Right renal cortex interstitium (tissue), 3 donors: ENCODE data around the gene DDX5. TPM values are rescaled to one million over a fixed set of nuclear protein-coding genes. Genes with fewer than 3 reads are reported as not detected.
A peak's percentile ranks its signal among the peaks of the same experiment; 100 is the strongest.
"Not testable (repeated sequence)": the region's sequence is repeated elsewhere in the genome, so short reads cannot be mapped to it uniquely, and the experiment has no call there.

Experiments
- DNase-seq, 3 donors: peaks; one replicate each; pipeline ENCODE4 v3.0.0-alpha.2; 2013; ENCODE audit warnings: low read depth in 3 of 3, low spot score in 2 of 3
- polyA plus RNA-seq, 3 donors: library from polyadenylated mRNA; unstranded; fragments of 120-200 nt; gene quantifications; one replicate each; pipeline ENCODE4 v1.2.1, GENCODE V29; 2013; ENCODE audit not compliant: insufficient read length in 3 of 3

DDX5 gene
- polyA plus RNA-seq, 3 donors: 758 to 936 (median 903) TPM

GRCh38 chr17:64495300-64495699 lies 10.8 kb downstream of the DDX5 start:
- DNase-seq: not testable (repeated sequence)

GRCh38 chr17:64494121-64494520 lies 12.0 kb downstream of the DDX5 start:
- no peak for DNase-seq

DNA sequence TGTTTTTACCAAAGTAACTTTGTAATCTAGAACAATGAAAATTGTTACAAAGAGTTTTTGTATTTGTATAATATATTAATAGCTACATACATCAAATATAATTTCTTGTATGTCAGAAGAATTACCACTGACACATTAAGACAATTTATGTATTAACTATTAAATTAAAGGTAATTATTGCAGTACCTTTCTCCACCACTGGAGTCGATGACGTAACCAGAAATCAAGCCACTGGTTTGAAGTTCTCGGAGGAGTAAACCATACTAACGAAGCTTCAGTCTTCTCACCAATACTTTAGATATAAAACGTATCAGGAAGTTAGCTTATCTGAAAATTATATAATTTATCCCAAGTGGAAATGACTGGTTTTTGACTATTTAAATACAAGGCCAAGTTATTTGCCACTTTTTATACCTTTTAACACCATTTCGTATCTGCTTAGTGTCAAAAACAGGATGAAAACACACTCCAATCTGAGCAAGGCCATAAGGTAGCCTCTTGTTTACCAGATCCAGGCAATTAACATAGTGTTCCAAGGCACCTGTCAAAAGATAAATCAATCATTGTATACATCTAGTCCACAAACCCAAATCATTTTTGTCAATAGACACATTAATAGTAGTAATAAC lies 13.5 kb downstream of the DDX5 start:
- DNase-seq: no peak

- DNase-seq: no peak
Measured at GRCh38 chr17:64491994-64492393, 14.1 kb downstream of the DDX5 start.

DNA sequence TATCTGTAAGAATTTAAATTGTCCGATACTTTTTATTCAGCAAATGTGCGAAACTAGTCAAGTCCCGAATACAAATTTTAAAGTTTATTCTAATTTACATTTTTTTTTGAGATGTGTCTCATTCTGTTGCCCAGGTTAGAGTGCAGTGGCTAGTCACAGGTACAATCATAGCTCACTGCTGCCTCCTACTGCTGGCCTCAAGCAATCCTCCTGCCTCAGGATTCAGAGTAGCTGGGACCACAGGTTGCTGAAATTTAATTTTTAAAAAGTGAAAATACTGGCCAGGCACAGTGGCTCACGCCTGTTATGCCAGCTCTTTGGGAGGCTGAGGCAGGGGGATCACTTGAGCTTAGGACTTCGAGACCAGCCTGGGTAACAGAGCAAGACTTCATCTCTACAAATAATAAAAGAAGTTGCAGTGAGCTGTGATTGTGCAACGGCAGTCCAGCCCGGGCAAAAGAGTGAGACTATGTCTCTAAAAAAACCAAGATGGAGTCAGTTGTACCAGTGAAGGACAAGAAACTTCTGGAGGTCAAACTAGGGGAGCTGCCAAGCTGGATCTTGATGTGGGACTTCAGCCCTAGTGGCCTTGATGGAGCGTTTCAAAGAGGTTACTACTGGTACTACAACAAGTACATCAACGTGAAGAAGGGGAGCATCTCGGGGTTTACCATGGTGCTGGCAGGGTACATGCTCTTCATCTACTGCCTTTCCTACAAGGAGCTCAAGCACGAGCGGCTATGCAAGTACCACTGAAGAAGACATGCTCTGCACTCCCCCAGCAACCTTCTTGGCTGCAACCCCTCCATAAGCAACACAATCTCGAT lies 14.8 kb downstream of the DDX5 start:
- no peak for DNase-seq

DNA sequence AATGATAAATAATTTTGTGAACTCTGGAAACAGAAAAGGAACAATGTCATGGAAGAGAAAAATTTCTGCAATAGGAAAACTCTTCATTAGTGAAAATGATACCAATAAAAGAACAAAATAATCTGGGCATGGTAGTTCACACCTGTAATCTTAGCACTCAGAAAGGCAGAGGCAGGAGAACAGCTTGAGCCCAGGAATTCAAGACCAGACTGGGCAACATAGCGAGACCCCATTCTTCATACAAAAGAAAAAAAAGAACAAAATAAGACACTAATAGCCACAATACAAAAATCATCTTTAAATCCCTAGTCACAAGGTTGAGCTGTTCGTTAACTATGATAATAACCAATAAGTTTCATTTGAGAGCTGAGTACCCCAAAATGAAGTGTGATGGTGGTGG lies 17.8 kb downstream of the DDX5 start:
- DNase-seq: no peak

GRCh38 chr17:64484380-64484779 lies 21.7 kb downstream of the DDX5 start:
- DNase-seq: no peak

GRCh38 chr17:64480951-64481350 lies 25.1 kb downstream of the DDX5 start:
- no peak for DNase-seq

GRCh38 chr17:64477849-64478248 lies 28.2 kb downstream of the DDX5 start:
- DNase-seq: no peak

GRCh38 chr17:64472564-64472963 lies 33.5 kb downstream of the DDX5 start:
- no peak for DNase-seq

- no peak for DNase-seq
Measured at GRCh38 chr17:64471440-64471839, 34.6 kb downstream of the DDX5 start.

DNA sequence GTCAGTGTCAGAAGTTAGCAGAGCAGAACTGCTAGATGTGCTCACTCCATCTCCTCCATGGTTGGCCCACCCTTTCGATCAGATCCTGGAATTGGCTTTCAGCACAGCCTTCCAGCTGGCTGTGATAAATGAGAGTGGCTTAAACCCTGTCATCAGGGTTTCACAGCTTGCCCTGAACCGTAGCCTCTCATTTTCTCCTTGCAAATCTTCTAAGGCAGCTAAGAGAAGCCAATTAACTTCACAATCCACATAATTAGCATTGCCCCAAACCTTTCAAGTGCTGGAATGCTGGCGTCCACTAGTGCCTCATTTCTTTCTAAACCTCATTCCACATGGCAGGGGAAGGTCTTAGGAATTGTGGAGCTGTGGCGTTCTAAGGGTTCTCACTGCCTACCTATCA lies 35.5 kb downstream of the DDX5 start:
- DNase-seq: no peak

GRCh38 chr17:64466834-64467233 lies 39.3 kb downstream of the DDX5 start:
- not testable (repeated sequence) for DNase-seq

GRCh38 chr17:64466019-64466735 lies 39.9 kb downstream of the DDX5 start:
- no peak for DNase-seq

GRCh38 chr17:64461788-64462187 lies 44.3 kb downstream of the DDX5 start:
- no peak for DNase-seq

DNA sequence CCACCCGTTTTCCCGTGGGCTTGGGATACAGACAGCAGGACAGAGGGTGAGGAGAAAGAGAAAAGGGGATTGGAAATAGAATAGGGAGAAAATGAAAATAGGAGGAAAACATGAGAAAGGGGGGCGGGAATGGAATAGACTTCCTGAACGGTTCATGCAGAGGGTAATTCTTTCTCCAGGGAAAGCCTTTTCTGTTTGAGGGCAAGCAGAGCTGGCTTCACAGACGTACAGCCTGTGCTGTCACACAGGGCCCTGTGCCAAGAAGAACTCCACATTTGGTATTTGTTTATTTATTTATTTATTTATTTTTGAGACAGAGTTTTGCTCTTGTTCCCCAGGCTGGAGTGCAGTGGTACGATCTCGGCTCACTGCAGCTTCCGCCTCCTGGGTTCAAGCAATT lies 45.1 kb downstream of the DDX5 start:
- DNase-seq: peak in 1 of 3 donors; percentile 4

DNA sequence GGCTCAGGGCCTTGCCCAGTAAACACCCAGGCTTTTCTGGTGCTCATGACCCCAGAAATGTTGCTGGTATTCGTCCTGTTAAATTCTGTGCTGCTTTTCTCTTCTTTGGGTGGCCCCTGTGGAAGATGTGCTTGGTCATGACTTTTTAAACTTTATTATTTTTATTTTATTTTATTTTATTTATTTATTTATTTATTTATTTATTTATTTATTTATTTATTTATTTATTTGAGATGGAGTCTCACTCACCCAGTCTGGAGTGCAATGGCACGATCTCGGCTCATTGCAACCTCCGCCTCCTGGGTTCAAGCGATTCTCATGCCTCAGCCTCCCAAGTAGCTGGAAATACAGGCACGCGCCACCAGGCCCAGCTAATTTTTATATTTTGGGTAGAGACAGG lies 46.3 kb downstream of the DDX5 start:
- not testable (repeated sequence) for DNase-seq

GRCh38 chr17:64459284-64459747 lies 46.8 kb downstream of the DDX5 start:
- DNase-seq: no peak

- no peak for DNase-seq
Measured at GRCh38 chr17:64458756-64459155, 47.3 kb downstream of the DDX5 start.

GRCh38 chr17:64457156-64457555 lies 48.9 kb downstream of the DDX5 start:
- no peak for DNase-seq
